Brain pericyte (primary cell): ENCODE measurements around the gene SPTBN1.

Experiments used
- DNase-seq: peaks from one replicate; pipeline ENCODE4 v3.0.0-alpha.2; 2012; ENCODE audit warnings: low read depth, low spot score

The SPTBN1 gene

GRCh38 chr2:54704238-54704637, 248.1 kb downstream of the SPTBN1 start:
- no peak for DNase-seq

- DNase-seq = no peak
These were observed 248.8 kb downstream of the SPTBN1 start for GRCh38 chr2:54704688-54705605.

GRCh38 chr2:54706622-54707021, 250.5 kb downstream of the SPTBN1 start:
- no peak for DNase-seq

GRCh38 chr2:54708584-54709335, 252.6 kb downstream of the SPTBN1 start:
- DNase-seq = no peak

GRCh38 chr2:54709336-54709809, 253.2 kb downstream of the SPTBN1 start:
- DNase-seq = no peak

DNA sequence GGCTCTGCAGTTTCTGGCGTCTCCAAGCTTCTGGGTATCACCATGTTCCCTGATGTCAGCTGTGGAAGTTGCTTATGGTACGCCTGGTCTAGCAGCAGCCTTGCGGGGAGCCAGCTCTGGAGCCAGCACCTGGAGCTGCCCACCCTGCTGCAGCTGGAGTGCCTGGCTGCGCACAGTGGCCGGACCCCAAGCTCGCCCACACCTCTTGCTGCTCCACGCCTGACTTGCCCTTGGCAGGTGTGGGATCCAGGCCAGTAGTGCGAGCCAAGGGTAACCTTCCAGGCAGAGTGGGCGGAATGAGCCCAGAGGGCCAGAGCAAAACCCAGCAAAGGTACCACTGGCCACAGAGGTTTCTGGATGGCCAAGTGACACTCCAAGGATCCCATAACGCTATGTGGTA, 254.1 kb downstream of the SPTBN1 start:
- DNase-seq = no peak

DNA sequence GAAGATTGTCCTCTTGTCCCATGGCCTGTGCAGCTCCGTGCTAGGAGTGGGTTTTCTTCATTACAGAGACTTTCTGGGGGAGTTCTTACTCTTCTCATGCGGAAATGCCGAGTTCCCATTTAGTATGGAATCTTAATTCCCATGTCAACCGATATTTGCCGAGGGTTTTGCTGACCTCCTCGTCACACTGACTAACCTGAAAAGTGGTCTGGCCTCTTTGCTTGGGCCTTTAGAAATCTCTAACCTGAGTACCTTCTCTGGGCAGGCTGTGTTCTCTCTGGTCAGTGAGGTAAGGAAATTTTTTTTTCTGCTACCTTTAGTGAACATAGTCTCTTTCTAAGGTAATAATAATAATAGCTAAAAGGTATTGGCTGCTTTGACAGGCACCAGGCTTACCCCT, 256.4 kb downstream of the SPTBN1 start:
- no peak for DNase-seq

- no peak for DNase-seq
These were observed 258.9 kb downstream of the SPTBN1 start for GRCh38 chr2:54714996-54715395.

GRCh38 chr2:54716375-54716774, 260.2 kb downstream of the SPTBN1 start:
- no peak for DNase-seq

DNA sequence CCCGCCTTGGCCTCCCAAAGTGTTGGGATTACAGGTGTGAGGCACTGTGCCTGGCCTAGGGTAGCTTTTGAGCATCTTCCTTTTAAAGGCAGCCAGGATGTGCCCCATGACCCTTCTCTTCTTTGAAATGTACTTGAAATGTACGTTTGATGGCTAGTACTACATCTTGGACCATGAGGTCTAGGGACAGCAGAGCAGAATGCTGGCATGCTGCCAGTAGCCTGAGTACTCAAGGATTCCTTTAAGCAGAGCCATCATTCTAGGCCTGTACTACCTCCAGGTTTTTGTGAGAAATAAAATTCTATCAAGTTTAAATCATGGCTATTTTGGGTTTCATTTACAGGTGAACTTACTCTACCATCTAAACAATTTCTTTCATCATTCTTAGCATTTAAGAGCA, 264.4 kb downstream of the SPTBN1 start:
- DNase-seq = no peak
